Mesothelial cell of epicardium (in vitro differentiated cells): ENCODE results near the gene CPNE1. TPM values are rescaled to one million over a fixed set of nuclear protein-coding genes. Genes with fewer than 3 reads are reported as not detected.
"Not testable (repeated sequence)": the region's sequence is repeated elsewhere in the genome, so short reads cannot be mapped to it uniquely, and the experiment has no call there.

Source experiments
- DNase-seq, 2 experiments: peaks; one replicate each; pipeline ENCODE4 v3.0.0; 2021; ENCODE audit warnings: low spot score in 2 of 2; ENCODE audit not compliant: unreplicated experiment in 2 of 2
- H3K27ac Mint-ChIP-seq: 2 replicates; pipeline ENCODE4 v1.8.0; 2021; ENCODE audit warnings: mixed read lengths
- H3K27me3 Mint-ChIP-seq: 2 replicates; pipeline ENCODE4 v1.8.0; 2021; ENCODE audit warnings: low read depth, mixed read lengths
- H3K36me3 Mint-ChIP-seq: 2 replicates; pipeline ENCODE4 v1.8.0; 2021; ENCODE audit warnings: mixed read lengths
- H3K4me1 Mint-ChIP-seq: 2 replicates; pipeline ENCODE4 v1.8.0; 2021; ENCODE audit warnings: mixed read lengths
- H3K4me3 Mint-ChIP-seq: 2 replicates; pipeline ENCODE4 v1.8.0; 2021; ENCODE audit warnings: mild to moderate bottlenecking, moderate library complexity, mixed read lengths
- H3K9me3 Mint-ChIP-seq: 2 replicates; pipeline ENCODE4 v1.8.0; 2021; ENCODE audit warnings: mixed read lengths
- total RNA-seq: library from RNA; stranded (reverse); gene quantifications from 3 replicates; pipeline ENCODE4 v1.2.1, GENCODE V29; 2021
- TF ChIP-seq, protein P1 (sequence below): fragments of 200-600 bp; sonication (generic); IDR thresholded peaks from one replicate; pipeline ENCODE4 v1.5.0; 2021; ENCODE audit warnings: antibody characterized with exemption; ENCODE audit not compliant: unreplicated experiment

The CPNE1 gene
- total RNA-seq, 1 donor from 2014 or later: 246 TPM

DNA sequence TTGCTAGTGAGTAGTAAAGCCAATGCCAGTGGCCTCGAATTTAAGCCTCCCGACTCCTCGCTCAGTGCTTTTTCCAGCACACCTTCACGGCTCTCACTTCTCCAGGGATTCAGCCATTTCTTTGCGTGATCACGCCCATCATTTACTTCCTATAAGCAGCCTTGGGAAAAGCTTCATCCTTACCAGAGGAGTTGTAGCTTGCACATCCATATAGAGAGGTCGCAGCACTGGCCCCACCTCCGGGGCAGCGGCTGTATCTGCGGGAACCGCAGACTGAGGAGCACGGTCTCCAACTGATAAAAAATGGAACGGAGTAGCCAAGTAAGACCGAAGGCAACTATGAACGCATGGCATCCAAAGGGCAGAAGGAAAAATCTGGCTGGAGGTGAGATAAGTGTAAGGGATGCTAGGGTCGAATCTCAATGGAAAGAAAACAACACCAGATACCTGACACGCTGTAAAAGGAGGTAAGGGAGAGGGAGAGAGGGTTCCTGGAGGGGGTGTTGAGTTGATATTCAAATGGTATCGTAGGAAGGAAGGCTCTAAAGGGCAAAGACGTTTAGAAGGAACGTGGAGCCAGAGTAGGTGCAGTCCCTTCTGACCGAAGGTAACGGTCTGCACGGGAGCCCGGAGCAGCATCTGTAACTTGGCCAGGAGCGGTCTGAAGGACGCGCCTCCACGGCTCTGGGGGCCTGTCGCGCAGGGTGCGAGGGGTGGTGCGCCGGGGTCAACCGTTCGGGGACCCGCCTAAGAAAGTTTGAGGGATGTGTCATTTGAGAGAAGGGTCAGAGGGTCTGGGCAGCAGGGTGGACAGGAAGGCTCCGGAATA lies 33.8 kb upstream of the CPNE1 start:
- no peaks in the 10 kb centered on the region for H3K27me3 Mint-ChIP-seq
- TF ChIP-seq, protein P1, sequence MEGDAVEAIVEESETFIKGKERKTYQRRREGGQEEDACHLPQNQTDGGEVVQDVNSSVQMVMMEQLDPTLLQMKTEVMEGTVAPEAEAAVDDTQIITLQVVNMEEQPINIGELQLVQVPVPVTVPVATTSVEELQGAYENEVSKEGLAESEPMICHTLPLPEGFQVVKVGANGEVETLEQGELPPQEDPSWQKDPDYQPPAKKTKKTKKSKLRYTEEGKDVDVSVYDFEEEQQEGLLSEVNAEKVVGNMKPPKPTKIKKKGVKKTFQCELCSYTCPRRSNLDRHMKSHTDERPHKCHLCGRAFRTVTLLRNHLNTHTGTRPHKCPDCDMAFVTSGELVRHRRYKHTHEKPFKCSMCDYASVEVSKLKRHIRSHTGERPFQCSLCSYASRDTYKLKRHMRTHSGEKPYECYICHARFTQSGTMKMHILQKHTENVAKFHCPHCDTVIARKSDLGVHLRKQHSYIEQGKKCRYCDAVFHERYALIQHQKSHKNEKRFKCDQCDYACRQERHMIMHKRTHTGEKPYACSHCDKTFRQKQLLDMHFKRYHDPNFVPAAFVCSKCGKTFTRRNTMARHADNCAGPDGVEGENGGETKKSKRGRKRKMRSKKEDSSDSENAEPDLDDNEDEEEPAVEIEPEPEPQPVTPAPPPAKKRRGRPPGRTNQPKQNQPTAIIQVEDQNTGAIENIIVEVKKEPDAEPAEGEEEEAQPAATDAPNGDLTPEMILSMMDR: no peak
- H3K36me3 Mint-ChIP-seq: peaks cover 10% of the 10 kb centered on the region
- H3K4me1 Mint-ChIP-seq: peaks cover 23% of the 10 kb centered on the region
- peak overlapping the region; percentile 84 for H3K4me3 Mint-ChIP-seq
- no peaks in the 10 kb centered on the region for H3K9me3 Mint-ChIP-seq
- no peak for DNase-seq
- peak overlapping the region; percentile 92 for H3K27ac Mint-ChIP-seq

DNA sequence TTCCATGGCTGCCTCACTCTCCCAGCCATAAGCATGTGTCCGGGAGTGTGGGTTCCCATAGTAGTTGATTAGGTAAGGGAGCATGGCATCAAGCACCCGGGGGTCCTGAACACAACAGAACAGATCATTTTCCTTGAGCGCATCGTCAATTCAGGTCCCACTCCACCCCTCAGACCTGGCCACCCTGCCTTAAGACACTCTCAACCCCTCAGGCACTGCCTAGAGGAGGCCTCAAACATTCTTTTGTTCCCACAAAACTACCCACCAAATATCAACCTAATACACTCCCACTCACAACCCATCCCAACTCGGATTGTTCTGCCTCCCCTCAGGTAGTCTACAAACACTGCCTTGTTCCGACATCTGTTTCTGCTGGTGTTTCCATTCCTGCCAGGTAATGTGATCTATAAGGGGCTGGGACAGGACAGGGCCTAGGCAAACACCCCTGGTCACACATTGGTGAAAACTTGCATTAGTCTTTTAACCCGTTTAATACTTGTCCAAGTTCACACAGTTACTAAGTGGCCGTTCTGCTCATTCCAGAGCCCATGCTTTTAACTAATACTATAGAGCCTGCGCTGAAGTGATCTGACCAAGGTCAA lies 33.1 kb upstream of the CPNE1 start:
- H3K27me3 Mint-ChIP-seq: no peaks in the 10 kb centered on the region
- peak overlapping the region; percentile 92 for H3K27ac Mint-ChIP-seq
- peak overlapping the region; percentile 84 for H3K4me3 Mint-ChIP-seq

DNA sequence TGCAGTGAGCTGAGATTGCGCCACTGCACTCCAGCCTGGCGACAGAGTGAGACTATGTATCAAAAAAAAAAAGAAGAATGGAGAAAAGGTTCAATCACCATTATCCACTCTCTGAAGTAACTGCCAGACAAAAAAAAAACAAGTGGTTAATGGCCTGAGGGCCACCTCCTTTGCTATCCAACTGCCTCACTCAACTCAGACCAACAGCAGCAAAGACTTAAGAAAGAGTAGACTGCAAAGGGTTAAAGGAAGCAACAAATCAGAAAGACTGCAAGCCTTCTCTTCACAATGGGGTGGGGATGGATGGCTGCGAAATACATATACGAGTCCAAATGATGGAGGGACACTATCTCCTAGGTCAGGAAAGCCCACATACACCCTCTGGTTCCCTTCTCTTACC lies 31.3 kb upstream of the CPNE1 start:
- no peaks in the 10 kb centered on the region for H3K9me3 Mint-ChIP-seq
- TF ChIP-seq, protein P1: no peak
- H3K4me1 Mint-ChIP-seq: peaks cover 23% of the 10 kb centered on the region
- DNase-seq: no peak
- H3K36me3 Mint-ChIP-seq: peaks cover 6% of the 10 kb centered on the region
- H3K27me3 Mint-ChIP-seq: no peaks in the 10 kb centered on the region
- H3K4me3 Mint-ChIP-seq: no peak overlapping the region
- no peak overlapping the region for H3K27ac Mint-ChIP-seq

More for the DNA sequence above, 33.1 kb upstream of the CPNE1 start:
- TF ChIP-seq, protein P1: no peak
- Mint-ChIP-seq H3K36me3 (peaks cover 10% of the 10 kb centered on the region), H3K4me1 (peaks cover 23% of the 10 kb centered on the region), H3K9me3 (no peaks in the 10 kb centered on the region)
- DNase-seq: no peak

DNA sequence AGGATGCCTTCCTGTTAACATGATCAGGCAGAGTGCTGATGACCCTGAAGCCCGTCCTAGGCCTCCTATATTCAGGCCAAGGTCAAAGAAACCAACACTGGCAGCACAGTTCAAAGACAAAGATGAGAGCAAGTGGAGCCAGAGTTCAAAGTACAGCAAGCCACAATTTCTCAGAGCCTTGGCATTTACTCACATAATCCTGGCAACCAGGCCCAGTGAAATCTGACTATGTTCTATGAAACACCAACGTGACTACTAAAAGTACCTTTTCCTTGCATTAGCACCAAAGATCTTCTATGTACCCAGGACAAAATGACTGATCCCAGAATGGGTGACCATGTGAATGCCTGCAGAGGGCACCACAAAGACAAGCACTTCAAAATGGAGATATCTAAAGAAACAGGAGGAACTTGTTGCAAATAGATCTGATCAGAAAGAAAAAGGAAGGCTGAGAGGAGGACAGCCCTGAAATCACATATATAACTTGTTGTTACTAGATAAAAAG lies 30.6 kb upstream of the CPNE1 start:
- peaks cover 7% of the 10 kb centered on the region for H3K36me3 Mint-ChIP-seq
- H3K27me3 Mint-ChIP-seq: no peaks in the 10 kb centered on the region
- no peaks in the 10 kb centered on the region for H3K9me3 Mint-ChIP-seq
- H3K4me3 Mint-ChIP-seq: no peak overlapping the region
- no peak overlapping the region for H3K27ac Mint-ChIP-seq
- DNase-seq: no peak
- TF ChIP-seq, protein P1: no peak
- peaks cover 21% of the 10 kb centered on the region for H3K4me1 Mint-ChIP-seq

DNA sequence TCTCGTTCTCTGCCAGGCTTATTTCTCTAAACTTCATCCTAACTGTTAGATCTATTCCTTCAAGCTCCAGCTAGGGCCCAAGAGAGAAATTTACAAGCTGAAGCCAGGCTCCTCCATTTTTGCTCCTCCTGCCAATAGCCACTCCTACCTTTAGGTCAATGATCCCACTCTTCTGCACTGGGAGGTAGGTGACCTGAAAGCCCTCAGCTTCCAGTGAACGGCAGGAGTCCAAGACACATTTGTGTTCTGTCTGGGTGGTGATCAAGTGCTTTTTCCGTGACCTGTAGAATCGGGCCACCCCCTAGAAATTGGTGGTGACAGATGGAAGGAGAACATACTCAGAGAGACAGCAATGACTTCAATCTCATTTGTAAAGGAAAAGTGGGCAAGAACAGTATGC lies 25.6 kb upstream of the CPNE1 start:
- TF ChIP-seq, protein P1: no peak

DNA sequence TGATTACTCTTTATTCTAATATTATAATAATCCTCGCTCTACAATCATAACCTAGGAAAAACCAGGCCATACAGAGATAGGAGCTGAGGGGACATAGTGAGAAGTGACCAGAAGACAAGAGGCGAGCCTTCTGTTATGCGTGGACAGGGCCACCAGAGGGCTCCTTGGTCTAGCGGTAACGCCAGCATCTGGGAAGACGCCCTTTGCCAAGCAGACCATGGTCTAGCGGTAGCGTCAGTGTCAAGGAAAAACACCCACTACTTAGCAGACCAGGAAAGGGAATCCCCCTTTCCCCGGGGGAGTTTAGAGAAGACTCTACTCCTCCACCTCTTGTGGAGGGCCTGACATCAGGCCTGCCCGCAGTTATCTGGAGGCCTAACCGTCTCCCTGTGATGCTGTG lies 22.2 kb upstream of the CPNE1 start:
- not testable (repeated sequence) for H3K4me3 Mint-ChIP-seq, DNase-seq, H3K9me3 Mint-ChIP-seq, H3K27ac Mint-ChIP-seq, H3K27me3 Mint-ChIP-seq, H3K4me1 Mint-ChIP-seq
- peaks cover 23% of the 10 kb centered on the region for H3K36me3 Mint-ChIP-seq

More for the DNA sequence above, 25.6 kb upstream of the CPNE1 start:
- Mint-ChIP-seq H3K27ac (no peak overlapping the region), H3K9me3 (peaks cover 8% of the 10 kb centered on the region), H3K36me3 (peaks cover 25% of the 10 kb centered on the region), H3K27me3 (no peaks in the 10 kb centered on the region), H3K4me1 (no peaks in the 10 kb centered on the region), H3K4me3 (no peak overlapping the region)
- no peak for DNase-seq

DNA sequence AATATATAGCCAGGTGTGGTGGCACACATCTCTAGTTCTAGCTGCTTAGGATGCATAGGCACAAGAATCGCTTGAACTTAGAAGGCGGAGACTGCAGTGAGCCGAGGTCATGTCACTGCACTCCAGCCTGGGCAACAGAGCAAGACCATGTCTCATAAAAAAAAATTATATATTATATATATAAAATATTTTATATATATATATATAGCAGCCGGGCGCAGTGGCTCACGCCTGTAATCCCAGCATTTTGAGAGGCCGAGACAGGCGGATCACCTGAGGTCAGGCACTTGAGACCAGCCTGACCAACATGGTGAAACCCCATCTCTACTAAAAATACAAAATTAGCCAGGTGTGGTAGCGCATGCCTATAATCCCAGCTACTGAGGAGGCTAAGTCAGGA lies 20.7 kb upstream of the CPNE1 start:
- peaks cover 25% of the 10 kb centered on the region for H3K36me3 Mint-ChIP-seq
- H3K27me3 Mint-ChIP-seq: not testable (repeated sequence)

More for the DNA sequence above, 20.7 kb upstream of the CPNE1 start:
- H3K4me1 Mint-ChIP-seq, H3K4me3 Mint-ChIP-seq, DNase-seq, H3K9me3 Mint-ChIP-seq, H3K27ac Mint-ChIP-seq: not testable (repeated sequence)
